ENCODE results near the gene KCNK10.

The KCNK10 gene

DNA sequence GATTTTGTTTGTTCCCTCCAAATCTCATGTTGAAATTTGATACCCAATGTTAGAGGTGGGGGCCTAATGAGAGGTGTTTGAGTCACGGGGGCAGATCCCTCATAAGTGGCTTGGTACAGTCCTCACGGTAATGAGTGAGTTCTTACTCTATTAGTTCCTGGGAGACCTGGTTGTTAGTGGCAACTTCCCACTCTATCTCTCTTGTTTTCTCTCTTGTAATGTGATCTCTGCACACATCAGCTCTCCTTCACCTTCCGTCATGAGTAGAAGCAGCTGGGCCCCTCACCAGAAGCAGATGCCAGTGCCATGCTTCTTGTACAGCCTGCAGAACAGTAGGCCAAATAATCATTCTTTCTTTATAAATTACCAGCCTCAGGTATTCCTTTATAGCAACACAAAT is 29.6 kb upstream of the KCNK10 start:
- no peak overlapping the region for H3K4me3 ChIP-seq (replicated peaks in 1 of 2; ENCODE audit: low read depth in 2 of 2, low read length in 2 of 2)
- no peak for DNase-seq (ENCODE audit: low read depth in 2 of 2)
- TF ChIP-seq, protein P1, sequence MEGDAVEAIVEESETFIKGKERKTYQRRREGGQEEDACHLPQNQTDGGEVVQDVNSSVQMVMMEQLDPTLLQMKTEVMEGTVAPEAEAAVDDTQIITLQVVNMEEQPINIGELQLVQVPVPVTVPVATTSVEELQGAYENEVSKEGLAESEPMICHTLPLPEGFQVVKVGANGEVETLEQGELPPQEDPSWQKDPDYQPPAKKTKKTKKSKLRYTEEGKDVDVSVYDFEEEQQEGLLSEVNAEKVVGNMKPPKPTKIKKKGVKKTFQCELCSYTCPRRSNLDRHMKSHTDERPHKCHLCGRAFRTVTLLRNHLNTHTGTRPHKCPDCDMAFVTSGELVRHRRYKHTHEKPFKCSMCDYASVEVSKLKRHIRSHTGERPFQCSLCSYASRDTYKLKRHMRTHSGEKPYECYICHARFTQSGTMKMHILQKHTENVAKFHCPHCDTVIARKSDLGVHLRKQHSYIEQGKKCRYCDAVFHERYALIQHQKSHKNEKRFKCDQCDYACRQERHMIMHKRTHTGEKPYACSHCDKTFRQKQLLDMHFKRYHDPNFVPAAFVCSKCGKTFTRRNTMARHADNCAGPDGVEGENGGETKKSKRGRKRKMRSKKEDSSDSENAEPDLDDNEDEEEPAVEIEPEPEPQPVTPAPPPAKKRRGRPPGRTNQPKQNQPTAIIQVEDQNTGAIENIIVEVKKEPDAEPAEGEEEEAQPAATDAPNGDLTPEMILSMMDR (IDR thresholded peaks at IDR 0.05; ENCODE audit: low read depth, low read length): no peak

DNA sequence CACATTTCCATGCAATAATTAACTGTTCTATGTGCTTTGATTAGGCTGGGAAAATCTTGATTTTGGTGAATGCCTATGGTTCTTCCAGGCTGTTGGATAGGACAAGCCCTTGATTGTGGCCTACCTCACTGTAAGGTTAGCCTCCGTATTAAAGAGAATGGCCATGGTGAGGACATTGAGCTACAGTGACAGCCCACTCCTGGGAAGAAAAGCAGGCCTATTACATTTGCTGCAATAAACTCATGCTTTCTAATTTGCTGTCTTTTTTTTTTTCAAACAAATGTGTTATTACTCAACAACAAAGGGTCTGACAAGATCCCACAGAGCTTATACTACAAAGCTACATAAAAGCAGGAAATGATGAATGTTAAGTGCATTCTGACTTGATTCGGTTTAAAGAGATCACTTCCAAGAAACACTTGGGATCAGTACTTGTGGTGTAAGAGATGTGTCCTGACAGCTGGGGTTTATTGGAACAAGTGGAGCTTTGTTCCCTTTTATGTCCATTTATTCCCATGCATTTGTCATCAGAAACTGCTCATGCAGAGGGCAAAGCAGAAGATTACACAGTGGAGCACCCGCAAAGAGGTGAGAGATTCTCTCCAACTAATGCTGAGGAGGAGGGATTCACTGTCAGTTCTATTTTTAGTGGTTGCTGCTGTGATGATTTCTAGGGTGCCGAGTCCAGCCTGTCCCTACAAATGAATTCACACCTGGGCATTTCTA is 29.1 kb upstream of the KCNK10 start:
- TF ChIP-seq, protein P1 (IDR thresholded peaks at IDR 0.05; ENCODE audit: low read depth, low read length): no peak
- H3K4me3 ChIP-seq (replicated peaks in 1 of 2; ENCODE audit: low read depth in 2 of 2, low read length in 2 of 2): no peak overlapping the region
- DNase-seq (ENCODE audit: low read depth in 2 of 2): peak; percentile 54 to 77

DNA sequence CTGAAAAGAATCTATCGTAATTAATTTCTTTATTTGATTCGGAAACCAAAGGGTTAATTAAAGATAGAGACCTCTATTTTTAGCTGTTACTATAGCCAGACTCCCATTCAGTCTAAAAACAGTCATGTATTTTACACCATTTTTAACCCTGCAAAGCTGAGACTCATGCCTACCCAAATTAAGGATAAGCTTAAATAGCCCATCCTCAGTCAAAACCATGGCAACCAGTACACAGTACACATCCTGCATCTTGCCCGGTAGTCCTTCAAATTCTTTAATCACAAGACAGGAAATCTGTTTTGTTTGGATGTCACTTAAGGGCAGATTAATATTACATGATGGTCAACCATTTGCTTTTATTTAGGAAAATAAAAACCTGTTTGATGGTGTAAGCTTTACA is 25.5 kb upstream of the KCNK10 start:
- DNase-seq (ENCODE audit: low read depth in 2 of 2): peak in 1 of 2 donors; percentile 29
- TF ChIP-seq, protein P1 (IDR thresholded peaks at IDR 0.05; ENCODE audit: low read depth, low read length): no peak
- H3K4me3 ChIP-seq (replicated peaks in 1 of 2; ENCODE audit: low read depth in 2 of 2, low read length in 2 of 2): no peak overlapping the region

DNA sequence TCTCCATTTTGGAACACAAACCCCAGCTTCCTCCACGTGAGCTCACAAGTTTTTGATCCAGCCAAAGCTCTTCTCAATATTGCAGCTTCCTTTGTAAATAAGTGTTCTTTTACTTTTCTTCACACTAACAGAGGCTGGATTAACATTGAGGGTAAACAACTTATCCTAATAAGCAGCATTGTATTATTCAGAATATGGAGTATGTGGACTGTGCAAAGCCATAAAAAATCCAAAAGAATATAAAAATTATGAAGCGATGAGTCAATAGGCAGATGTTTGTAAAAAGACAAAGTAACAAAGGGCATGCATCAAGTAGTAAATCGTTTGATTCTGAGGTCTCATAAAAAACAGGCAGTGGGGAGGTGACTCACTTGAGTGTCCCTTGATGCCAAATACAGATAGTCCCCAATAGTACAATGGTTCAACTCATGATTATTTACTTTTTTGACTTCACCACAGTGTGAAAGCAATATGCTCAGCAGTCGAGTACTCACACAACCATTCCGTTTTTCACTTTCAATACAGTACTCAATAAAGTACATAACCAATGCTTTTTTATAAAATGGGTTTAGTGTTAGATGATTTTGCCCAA is 23.1 kb upstream of the KCNK10 start:
- TF ChIP-seq, protein P1 (IDR thresholded peaks at IDR 0.05; ENCODE audit: low read depth, low read length): no peak
- H3K4me3 ChIP-seq (replicated peaks in 1 of 2; ENCODE audit: low read depth in 2 of 2, low read length in 2 of 2): no peak overlapping the region
- peak in 1 of 2 donors; percentile 48 for DNase-seq (ENCODE audit: low read depth in 2 of 2)

DNA sequence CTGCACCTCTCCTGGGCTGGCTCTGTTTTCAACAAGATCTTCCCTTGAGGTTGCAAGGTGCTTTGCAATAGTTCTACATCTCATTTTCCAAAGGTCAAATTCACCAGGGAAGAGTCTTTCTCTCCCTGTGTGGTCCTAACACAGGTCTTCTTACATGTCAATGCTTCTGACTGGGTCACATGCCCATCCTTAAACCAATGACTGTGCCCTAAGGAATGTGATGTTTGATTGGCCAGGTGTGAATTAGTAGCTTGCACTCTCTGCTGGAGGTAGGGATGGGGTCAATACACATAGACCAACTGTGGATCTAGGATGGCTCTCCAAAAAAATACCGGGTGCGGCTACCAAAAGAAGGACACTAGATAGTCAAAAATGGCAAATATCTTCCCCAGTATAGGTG is 19.9 kb upstream of the KCNK10 start:
- no peak overlapping the region for H3K4me3 ChIP-seq (replicated peaks in 1 of 2; ENCODE audit: low read depth in 2 of 2, low read length in 2 of 2)
- TF ChIP-seq, protein P1 (IDR thresholded peaks at IDR 0.05; ENCODE audit: low read depth, low read length): no peak
- no peak for DNase-seq (ENCODE audit: low read depth in 2 of 2)

DNA sequence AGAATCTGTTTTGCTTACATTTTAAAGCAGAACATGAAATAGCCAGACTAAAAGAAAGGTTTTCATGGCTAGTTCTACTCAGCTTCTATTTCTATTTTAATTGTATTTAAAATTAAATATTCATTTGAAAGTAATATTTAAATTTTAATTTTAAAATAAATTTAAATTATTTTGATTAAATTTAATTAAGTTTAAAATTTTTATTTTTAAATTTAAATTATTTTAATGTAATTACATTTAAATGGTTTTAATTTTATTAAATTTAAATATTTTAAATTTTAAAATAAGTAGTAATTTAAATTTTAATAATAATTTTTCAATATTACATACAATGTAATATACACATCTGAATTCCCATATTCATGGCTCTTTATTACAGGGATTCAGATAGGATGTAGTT is 17.3 kb upstream of the KCNK10 start:
- DNase-seq (ENCODE audit: low read depth in 2 of 2): no peak
- TF ChIP-seq, protein P1 (IDR thresholded peaks at IDR 0.05; ENCODE audit: low read depth, low read length): no peak
- no peak overlapping the region for H3K4me3 ChIP-seq (replicated peaks in 1 of 2; ENCODE audit: low read depth in 2 of 2, low read length in 2 of 2)

Measured in cardiac fibroblast (primary cell).